OCI-LY7 (cell line): Measurements from ENCODE around the gene B3GAT1. TPM values are rescaled to one million over a fixed set of nuclear protein-coding genes. Genes with fewer than 3 reads are reported as not detected.
"Not testable (repeated sequence)": the region's sequence is repeated elsewhere in the genome, so short reads cannot be mapped to it uniquely, and the experiment has no call there.

Experiments
- BruUV-seq: library from RNA; stranded (reverse); fragments of 400-500 nt; replicated peaks from 2 replicates; lab custom pipeline; 2021; lab: Mats Ljungman, UMichigan
- CTCF ChIA-PET: fragments of 300-600 bp; sonication (Branson Sonifier 250); formaldehyde crosslinking; loops from one replicate; lab custom pipeline; 2022; ENCODE audit warnings: antibody characterized with exemption; ENCODE audit not compliant: unreplicated experiment; lab: Charles Lee
- POLR2A ChIA-PET: fragments of 300-600 bp; sonication (Branson Sonifier 250); formaldehyde crosslinking; loops from one replicate; lab custom pipeline; 2022; ENCODE audit warnings: antibody characterized with exemption; lab: Charles Lee
- DNase-seq: peaks from one replicate; pipeline ENCODE4 v3.0.0-alpha.2; 2015; ENCODE audit warnings: low spot score
- H2AFZ ChIP-seq: fragments of 200-600 bp; sonication (generic), shearing (Covaris generic); 2 replicates; pipeline ENCODE4 v1.6.1; 2014; ENCODE audit warnings: mild to moderate bottlenecking, antibody characterized with exemption, low read length, moderate library complexity
- H3K27ac ChIP-seq: fragments of 200-600 bp; sonication (generic); 2 replicates; pipeline ENCODE4 v1.5.1; 2014; ENCODE audit warnings: mixed run types, low read depth, mild to moderate bottlenecking, moderate library complexity, low read length, inconsistent platforms; ENCODE audit not compliant: poor library complexity, severe bottlenecking
- H3K36me3 ChIP-seq: fragments of 200-600 bp; sonication (generic); 2 replicates; pipeline ENCODE4 v1.6.1; 2014; ENCODE audit warnings: mild to moderate bottlenecking, antibody characterized with exemption, low read length, moderate library complexity, mixed read lengths; ENCODE audit not compliant: insufficient read depth
- H3K4me1 ChIP-seq: fragments of 200-600 bp; sonication (generic); 2 replicates; pipeline ENCODE4 v1.5.1; 2014; ENCODE audit warnings: mild to moderate bottlenecking, low read length; ENCODE audit not compliant: insufficient read depth, poor library complexity, severe bottlenecking
- H3K4me2 ChIP-seq: fragments of 200-600 bp; sonication (generic); 2 replicates; pipeline ENCODE4 v1.6.1; 2014; ENCODE audit warnings: mild to moderate bottlenecking, low read length
- H3K4me3 ChIP-seq: fragments of 200-600 bp; sonication (generic); 2 replicates; pipeline ENCODE4 v1.5.1; 2014; ENCODE audit warnings: mild to moderate bottlenecking, low read depth, low read length; ENCODE audit not compliant: poor library complexity, severe bottlenecking
- H3K79me2 ChIP-seq: fragments of 200-600 bp; sonication (generic); 2 replicates; pipeline ENCODE4 v1.6.1; 2016; ENCODE audit warnings: low read depth, mild to moderate bottlenecking, low read length, moderate library complexity, mixed read lengths; ENCODE audit not compliant: insufficient read depth
- H3K9me2 ChIP-seq: fragments of 200-600 bp; sonication (generic); 2 replicates; pipeline ENCODE4 v1.6.1; 2016; ENCODE audit warnings: mild to moderate bottlenecking, low read length, mixed read lengths; ENCODE audit not compliant: insufficient read depth
- H3K9me3 ChIP-seq: fragments of 200-600 bp; sonication (generic); 2 replicates; pipeline ENCODE4 v1.6.1; 2014; ENCODE audit warnings: mild to moderate bottlenecking, mixed run types, low read length, mixed read lengths
- H4K20me1 ChIP-seq: fragments of 200-600 bp; sonication (generic); 2 replicates; pipeline ENCODE4 v1.6.1; 2014; ENCODE audit warnings: mild to moderate bottlenecking, antibody characterized with exemption, low read length, moderate library complexity, mixed read lengths; ENCODE audit not compliant: insufficient read depth
- EZH2phosphoT487 ChIP-seq: fragments of 200-600 bp; sonication (generic); IDR thresholded peaks from 2 replicates; pipeline ENCODE4 v1.6.1; 2018; ENCODE audit warnings: low read depth, borderline replicate concordance, mild to moderate bottlenecking, mixed run types, antibody characterized with exemption, low read length, moderate library complexity, mixed read lengths
- intact Hi-C: fragments of 100-400 bp; cut with micrococcal nuclease; formaldehyde crosslinking; loops from one replicate; pipeline ENCODE4 v1.10.0; 2022; ENCODE audit not compliant: unreplicated experiment
- total RNA-seq, 2 experiments: library from RNA; depleted of rRNA in 1 of 2; stranded (reverse); fragments of >200 nt in 1 of 2; shearing (Covaris generic) in 1 of 2; gene quantifications; 2 replicates each; pipeline ENCODE4 v1.2.3, GENCODE V29; 2014 to 2022
- TF ChIP-seq, protein P1 (sequence below): fragments of 200-600 bp; sonication (generic); conservative IDR thresholded peaks from 2 replicates; pipeline ENCODE4 v1.5.1; 2014; ENCODE audit warnings: mild to moderate bottlenecking, antibody characterized with exemption, low read length, moderate library complexity, mixed read lengths

Gene B3GAT1
- total RNA-seq, 2 experiments from 2014 or later: not detected

DNA sequence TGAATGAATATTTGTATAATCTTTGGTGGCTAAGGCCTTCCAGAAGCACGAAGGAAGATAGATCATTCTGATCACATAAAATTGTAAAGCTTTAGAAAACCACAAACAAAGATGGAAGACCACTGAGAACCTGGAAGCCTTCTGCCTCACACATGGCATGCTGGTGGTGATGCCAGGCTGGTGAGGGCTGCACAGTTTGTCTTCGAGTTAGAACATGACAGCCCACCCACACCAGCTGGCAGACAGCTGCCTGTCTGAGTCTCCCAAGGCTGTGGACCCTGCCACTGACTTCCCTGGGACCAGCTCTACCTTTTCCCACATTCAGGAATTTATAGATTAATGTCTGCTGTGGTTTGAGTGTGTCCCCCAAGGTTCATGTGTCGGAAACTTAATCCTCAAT lies 48.8 kb upstream of the B3GAT1 start:
- intact Hi-C loops: no loop called here
- Histone ChIP-seq H3K4me3 (no peak overlapping the region), H4K20me1 (no peaks in the 10 kb centered on the region), H3K9me3 (no peaks in the 10 kb centered on the region), H3K4me2 (no peak overlapping the region), H3K27ac (no peak overlapping the region), H3K9me2 (no peaks in the 10 kb centered on the region), H2AFZ (no peak overlapping the region), H3K4me1 (no peaks in the 10 kb centered on the region), H3K36me3 (no peaks in the 10 kb centered on the region), H3K79me2 (no peaks in the 10 kb centered on the region)
- ChIA-PET POLR2A (no interaction called here), CTCF (no interaction called here)
- no peak for TF ChIP-seq EZH2phosphoT487
- TF ChIP-seq, protein P1, sequence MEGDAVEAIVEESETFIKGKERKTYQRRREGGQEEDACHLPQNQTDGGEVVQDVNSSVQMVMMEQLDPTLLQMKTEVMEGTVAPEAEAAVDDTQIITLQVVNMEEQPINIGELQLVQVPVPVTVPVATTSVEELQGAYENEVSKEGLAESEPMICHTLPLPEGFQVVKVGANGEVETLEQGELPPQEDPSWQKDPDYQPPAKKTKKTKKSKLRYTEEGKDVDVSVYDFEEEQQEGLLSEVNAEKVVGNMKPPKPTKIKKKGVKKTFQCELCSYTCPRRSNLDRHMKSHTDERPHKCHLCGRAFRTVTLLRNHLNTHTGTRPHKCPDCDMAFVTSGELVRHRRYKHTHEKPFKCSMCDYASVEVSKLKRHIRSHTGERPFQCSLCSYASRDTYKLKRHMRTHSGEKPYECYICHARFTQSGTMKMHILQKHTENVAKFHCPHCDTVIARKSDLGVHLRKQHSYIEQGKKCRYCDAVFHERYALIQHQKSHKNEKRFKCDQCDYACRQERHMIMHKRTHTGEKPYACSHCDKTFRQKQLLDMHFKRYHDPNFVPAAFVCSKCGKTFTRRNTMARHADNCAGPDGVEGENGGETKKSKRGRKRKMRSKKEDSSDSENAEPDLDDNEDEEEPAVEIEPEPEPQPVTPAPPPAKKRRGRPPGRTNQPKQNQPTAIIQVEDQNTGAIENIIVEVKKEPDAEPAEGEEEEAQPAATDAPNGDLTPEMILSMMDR: no peak
- no TSS peak for BruUV-seq
- no peak for DNase-seq

DNA sequence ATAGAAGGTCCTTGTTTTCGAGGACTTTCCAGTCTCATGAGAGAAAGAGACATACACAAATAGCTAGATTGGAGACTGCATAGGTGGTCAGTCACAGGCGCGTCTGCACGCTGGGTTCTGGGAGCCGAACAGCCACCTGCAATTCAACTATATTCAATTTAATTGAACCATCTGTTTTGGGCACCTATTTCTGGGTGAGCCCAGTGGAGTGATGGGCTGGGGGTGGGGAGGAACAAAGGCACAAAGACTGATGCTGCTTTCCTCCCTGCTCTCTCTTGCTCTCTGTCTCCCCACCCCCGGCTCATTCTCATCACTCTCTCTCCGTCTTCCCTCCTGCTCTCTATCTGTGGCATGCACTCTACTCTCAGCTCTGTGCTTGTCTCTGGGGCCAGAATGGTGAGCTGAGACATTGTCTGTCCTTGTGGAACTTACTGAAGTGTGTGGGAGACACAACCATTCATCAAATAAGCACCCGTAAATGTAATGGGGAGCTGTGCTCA lies 48.1 kb upstream of the B3GAT1 start:
- H3K4me3 ChIP-seq: no peak overlapping the region
- TF ChIP-seq, protein P1: no peak
- TF ChIP-seq EZH2phosphoT487: no peak
- H3K4me1 ChIP-seq: no peaks in the 10 kb centered on the region
- H3K9me3 ChIP-seq: no peaks in the 10 kb centered on the region
- H4K20me1 ChIP-seq: no peaks in the 10 kb centered on the region
- no peaks in the 10 kb centered on the region for H3K36me3 ChIP-seq
- POLR2A ChIA-PET: no interaction called here
- H3K27ac ChIP-seq: no peak overlapping the region
- no TSS peak for BruUV-seq
- no peak for DNase-seq
- no peak overlapping the region for H3K4me2 ChIP-seq
- no peaks in the 10 kb centered on the region for H3K9me2 ChIP-seq
- CTCF ChIA-PET: no interaction called here
- H2AFZ ChIP-seq: no peak overlapping the region
- intact Hi-C loops: no loop called here
- no peaks in the 10 kb centered on the region for H3K79me2 ChIP-seq

DNA sequence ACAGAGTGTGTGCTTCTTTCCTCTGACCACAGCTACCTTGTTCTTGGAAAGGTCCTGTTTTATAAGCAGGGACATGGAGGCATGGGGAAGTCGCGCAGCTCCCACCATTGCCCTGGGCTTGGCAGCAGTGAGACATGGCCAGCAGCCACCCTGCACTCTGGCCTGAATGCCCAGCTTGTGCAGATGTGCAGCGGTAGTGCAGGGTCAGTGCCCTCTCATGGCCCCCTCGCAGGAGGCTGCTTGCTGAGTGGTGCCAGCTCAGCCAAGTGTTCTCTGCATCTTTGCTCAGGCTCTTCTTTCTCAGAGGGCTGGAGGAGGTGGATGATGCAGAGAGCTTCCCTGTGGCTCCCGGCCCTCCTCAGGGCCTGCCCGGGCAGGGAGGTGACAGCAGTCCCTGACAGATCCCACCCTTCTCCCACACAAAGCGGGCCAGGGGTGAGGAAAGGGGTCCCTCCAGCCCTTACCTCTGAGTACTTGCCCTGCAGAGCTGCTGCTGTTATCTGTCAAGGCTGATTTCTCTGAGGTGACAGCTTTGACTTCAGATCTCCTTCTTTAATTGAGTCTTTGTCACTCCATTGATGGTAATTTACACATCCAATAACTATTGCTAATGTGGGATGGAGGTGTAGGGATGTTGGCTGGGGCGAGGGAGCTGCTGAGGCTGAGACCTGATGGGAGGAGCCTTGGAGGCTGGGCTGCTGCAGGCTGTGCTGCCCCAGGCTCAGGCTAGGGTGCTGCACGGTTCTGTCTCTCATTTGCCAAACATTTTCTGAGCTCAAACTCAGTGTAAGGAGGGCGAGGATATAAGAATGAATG lies 47.4 kb upstream of the B3GAT1 start:
- H3K9me2 ChIP-seq: no peaks in the 10 kb centered on the region
- H3K27ac ChIP-seq: no peak overlapping the region
- no TSS peak for BruUV-seq
- no peaks in the 10 kb centered on the region for H3K4me1 ChIP-seq
- CTCF ChIA-PET: no interaction called here
- H3K4me2 ChIP-seq: no peak overlapping the region
- H3K4me3 ChIP-seq: no peak overlapping the region
- H2AFZ ChIP-seq: no peak overlapping the region
- DNase-seq: no peak
- H3K36me3 ChIP-seq: no peaks in the 10 kb centered on the region
- no peaks in the 10 kb centered on the region for H3K9me3 ChIP-seq
- POLR2A ChIA-PET: no interaction called here
- no peaks in the 10 kb centered on the region for H4K20me1 ChIP-seq
- no peak for TF ChIP-seq EZH2phosphoT487
- TF ChIP-seq, protein P1: no peak
- intact Hi-C loops: no loop called here
- H3K79me2 ChIP-seq: no peaks in the 10 kb centered on the region

DNA sequence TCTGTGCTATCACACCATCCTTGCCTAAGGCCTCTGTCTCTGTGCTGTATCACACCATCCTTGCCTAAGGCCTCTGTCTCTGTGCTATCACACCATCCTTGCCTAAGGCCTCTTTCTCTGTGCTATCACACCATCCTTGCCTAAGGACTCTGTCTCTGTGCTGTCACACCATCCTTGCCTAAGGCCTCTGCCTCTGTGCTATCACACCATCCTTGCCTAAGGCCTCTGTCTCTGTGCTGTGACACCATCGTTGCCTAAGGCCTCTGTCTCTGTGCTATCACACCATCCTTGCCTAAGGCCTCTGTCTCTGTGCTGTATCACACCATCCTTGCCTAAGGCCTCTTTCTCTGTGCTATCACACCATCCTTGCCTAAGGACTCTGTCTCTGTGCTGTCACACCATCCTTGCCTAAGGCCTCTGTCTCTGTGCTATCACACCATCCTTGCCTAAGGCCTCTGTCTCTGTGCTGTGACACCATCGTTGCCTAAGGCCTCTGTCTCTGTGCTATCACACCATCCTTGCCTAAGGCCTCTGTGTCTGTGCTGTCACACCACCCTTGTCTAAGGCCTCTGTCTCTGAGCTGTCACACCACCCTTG lies 45.5 kb upstream of the B3GAT1 start:
- H2AFZ ChIP-seq, H3K36me3 ChIP-seq, H3K4me1 ChIP-seq, BruUV-seq, POLR2A ChIA-PET, H3K4me2 ChIP-seq, CTCF ChIA-PET, H3K4me3 ChIP-seq, DNase-seq, intact Hi-C loops, H3K79me2 ChIP-seq, H3K9me3 ChIP-seq, H4K20me1 ChIP-seq, H3K9me2 ChIP-seq, H3K27ac ChIP-seq: not testable (repeated sequence)
